ENCODE measurements around the gene CIZ1.

DNA sequence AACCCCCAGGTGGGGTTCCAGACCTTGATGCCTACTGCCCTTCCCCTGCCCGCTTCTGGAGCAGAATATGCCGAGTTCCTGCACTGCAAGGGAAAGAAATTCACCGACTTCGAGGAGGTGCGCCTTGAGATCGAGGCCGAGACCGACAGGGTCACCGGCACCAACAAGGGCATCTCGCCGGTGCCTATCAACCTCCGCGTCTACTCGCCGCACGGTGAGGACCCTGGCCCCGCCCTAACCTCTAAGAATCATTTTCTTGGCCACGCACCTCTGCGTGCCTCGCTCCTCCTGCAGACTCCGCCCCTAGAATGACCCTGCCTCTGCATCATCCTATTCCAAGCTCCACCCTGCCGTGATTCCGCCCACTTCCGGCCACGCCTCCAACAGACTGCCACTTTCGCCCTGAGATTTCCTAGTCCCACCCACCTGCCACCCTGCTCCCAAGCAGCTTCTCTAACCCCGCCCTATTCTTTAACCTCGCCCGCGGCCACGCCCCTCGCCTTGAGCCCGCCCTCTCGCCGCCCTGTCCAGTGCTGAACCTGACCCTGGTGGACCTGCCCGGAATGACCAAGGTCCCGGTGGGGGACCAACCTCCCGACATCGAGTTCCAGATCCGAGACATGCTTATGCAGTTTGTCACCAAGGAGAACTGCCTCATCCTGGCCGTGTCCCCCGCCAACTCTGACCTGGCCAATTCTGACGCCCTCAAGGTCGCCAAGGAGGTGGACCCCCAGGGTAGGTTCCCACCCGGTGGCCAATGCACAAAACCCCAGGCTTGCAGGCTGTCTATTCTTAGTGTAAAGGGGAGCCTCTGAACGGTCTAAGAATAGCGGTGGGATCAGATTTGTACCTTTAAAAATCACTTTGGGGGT is 27.4 kb upstream of the CIZ1 start:
- TF ChIP-seq, protein P1, sequence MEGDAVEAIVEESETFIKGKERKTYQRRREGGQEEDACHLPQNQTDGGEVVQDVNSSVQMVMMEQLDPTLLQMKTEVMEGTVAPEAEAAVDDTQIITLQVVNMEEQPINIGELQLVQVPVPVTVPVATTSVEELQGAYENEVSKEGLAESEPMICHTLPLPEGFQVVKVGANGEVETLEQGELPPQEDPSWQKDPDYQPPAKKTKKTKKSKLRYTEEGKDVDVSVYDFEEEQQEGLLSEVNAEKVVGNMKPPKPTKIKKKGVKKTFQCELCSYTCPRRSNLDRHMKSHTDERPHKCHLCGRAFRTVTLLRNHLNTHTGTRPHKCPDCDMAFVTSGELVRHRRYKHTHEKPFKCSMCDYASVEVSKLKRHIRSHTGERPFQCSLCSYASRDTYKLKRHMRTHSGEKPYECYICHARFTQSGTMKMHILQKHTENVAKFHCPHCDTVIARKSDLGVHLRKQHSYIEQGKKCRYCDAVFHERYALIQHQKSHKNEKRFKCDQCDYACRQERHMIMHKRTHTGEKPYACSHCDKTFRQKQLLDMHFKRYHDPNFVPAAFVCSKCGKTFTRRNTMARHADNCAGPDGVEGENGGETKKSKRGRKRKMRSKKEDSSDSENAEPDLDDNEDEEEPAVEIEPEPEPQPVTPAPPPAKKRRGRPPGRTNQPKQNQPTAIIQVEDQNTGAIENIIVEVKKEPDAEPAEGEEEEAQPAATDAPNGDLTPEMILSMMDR (conservative IDR thresholded peaks at IDR 0.05; ENCODE audit: low read length) = no peak
- no peak for TF ChIP-seq EZH2phosphoT487 (IDR thresholded peaks at IDR 0.05; ENCODE audit: borderline replicate concordance)
